ENCODE results near the gene EAF2. TPM values are rescaled to one million over a fixed set of nuclear protein-coding genes. Genes with fewer than 3 reads are reported as not detected.
"Not testable (repeated sequence)": the region's sequence is repeated elsewhere in the genome, so short reads cannot be mapped to it uniquely, and the experiment has no call there.

Gene EAF2
- total and polyA plus RNA-seq, 2 donors (not counting 3 experiments of a cell fraction or from before 2014, with no cell fraction given): 0.63 to 1.5 TPM

DNA sequence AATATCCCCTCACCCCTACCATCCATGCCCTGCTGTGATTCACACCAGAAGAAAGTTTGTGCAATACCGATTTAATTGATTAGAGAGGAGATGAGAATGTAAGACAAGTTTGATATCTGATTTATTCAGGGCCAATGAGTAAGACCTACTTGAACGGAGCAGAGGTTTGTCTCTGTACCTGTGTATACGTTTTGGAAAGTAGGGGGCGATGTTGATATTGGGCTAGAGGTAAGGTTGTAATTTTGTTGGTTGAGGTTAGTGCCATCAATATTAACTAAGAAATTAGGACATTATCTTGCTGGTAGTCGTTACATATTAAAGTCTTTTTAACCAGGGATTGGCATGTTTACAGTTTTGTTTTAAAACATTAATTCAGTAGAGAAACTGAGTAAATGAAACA is 20.5 kb downstream of the EAF2 start:
- intact Hi-C loops (cut with micrococcal nuclease): no loop called here
- H3K4me1 ChIP-seq (ENCODE audit: control insufficient read depth, extremely low read depth, insufficient read depth, low read length): no peaks in the 10 kb centered on the region
- POLR2A ChIA-PET: no interaction called here
- H3K36me3 ChIP-seq (ENCODE audit: control insufficient read depth in 2 of 2, extremely low read depth in 1 of 2, insufficient read depth in 2 of 2, low read length in 2 of 2): no peaks in the 10 kb centered on the region
- peak; percentile 8 for DNase-seq (ENCODE audit: low read depth, low spot score)
- H4K20me1 ChIP-seq (replicated peaks; ENCODE audit: control insufficient read depth, extremely low read depth, insufficient read depth, low read length): no peaks in the 10 kb centered on the region
- no TSS peak for BruUV-seq (replicated peaks)
- CTCF ChIA-PET: no interaction called here
- FAIRE-seq: peak; percentile 31
- TF ChIP-seq MYC (IDR thresholded peaks at IDR 0.05; ENCODE audit: low read depth, low read length): no peak
- no peak for TF ChIP-seq POLR2AphosphoS5 (IDR thresholded peaks at IDR 0.05; ENCODE audit: insufficient read depth, low read depth, low read length)
- TF ChIP-seq, protein P1, sequence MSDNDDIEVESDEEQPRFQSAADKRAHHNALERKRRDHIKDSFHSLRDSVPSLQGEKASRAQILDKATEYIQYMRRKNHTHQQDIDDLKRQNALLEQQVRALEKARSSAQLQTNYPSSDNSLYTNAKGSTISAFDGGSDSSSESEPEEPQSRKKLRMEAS (IDR thresholded peaks at IDR 0.05; ENCODE audit: insufficient read depth, insufficient read length): no peak
- no peak for TF ChIP-seq EZH2 (IDR thresholded peaks at IDR 0.05; ENCODE audit: borderline replicate concordance, low read depth, low read length, severe bottlenecking)
- no peak for TF ChIP-seq FOS (IDR thresholded peaks at IDR 0.05; ENCODE audit: borderline replicate concordance, insufficient read depth, low read length)
- TF ChIP-seq JUN (IDR thresholded peaks at IDR 0.05; ENCODE audit: borderline replicate concordance, insufficient read depth, insufficient read length, low read depth): no peak
- TF ChIP-seq, protein P2, sequence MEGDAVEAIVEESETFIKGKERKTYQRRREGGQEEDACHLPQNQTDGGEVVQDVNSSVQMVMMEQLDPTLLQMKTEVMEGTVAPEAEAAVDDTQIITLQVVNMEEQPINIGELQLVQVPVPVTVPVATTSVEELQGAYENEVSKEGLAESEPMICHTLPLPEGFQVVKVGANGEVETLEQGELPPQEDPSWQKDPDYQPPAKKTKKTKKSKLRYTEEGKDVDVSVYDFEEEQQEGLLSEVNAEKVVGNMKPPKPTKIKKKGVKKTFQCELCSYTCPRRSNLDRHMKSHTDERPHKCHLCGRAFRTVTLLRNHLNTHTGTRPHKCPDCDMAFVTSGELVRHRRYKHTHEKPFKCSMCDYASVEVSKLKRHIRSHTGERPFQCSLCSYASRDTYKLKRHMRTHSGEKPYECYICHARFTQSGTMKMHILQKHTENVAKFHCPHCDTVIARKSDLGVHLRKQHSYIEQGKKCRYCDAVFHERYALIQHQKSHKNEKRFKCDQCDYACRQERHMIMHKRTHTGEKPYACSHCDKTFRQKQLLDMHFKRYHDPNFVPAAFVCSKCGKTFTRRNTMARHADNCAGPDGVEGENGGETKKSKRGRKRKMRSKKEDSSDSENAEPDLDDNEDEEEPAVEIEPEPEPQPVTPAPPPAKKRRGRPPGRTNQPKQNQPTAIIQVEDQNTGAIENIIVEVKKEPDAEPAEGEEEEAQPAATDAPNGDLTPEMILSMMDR (IDR thresholded peaks at IDR 0.05; ENCODE audit: extremely low read depth in 1 of 2, insufficient read depth in 1 of 2, low read depth in 1 of 2, low read length in 2 of 2): no peak
- no peak for TF ChIP-seq POLR2A (IDR thresholded peaks at IDR 0.05; ENCODE audit: low read depth, low read length)
- no peak for TF ChIP-seq GATA2 (IDR thresholded peaks at IDR 0.05; ENCODE audit: insufficient read depth, insufficient read length, low read depth, low read length)
- H2AFZ ChIP-seq (ENCODE audit: low read depth, low read length): no peak overlapping the region
- H3K27me3 ChIP-seq (ENCODE audit: control insufficient read depth in 2 of 2, insufficient read depth in 2 of 2, low read length in 2 of 2): no peaks in the 10 kb centered on the region
- H3K9me1 ChIP-seq (replicated peaks; ENCODE audit: control insufficient read depth, extremely low read depth, insufficient read depth, low read length): no peaks in the 10 kb centered on the region
- H3K4me2 ChIP-seq (ENCODE audit: insufficient read depth, low read length): no peak overlapping the region
- dilution Hi-C loops (cut with MboI; ENCODE audit: extremely low pct_ligation_motif_present, low sequenced_read_pairs): no loop called here
- no peaks in the 10 kb centered on the region for H3K79me2 ChIP-seq (ENCODE audit: control insufficient read depth, insufficient read depth, low read length)
- H3K9ac ChIP-seq (replicated peaks; ENCODE audit: extremely low read depth, insufficient read depth, low read length): no peak overlapping the region
- H3K4me3 ChIP-seq (replicated peaks in 1 of 3; ENCODE audit: insufficient read depth in 1 of 3, low read depth in 1 of 3, low read length in 3 of 3): no peak overlapping the region
- H3K9me3 ChIP-seq (replicated peaks; ENCODE audit: control insufficient read depth, insufficient read depth, low read length): no peaks in the 10 kb centered on the region
- no peak overlapping the region for H3K27ac ChIP-seq (ENCODE audit: insufficient read depth, low read depth, low read length)

DNA sequence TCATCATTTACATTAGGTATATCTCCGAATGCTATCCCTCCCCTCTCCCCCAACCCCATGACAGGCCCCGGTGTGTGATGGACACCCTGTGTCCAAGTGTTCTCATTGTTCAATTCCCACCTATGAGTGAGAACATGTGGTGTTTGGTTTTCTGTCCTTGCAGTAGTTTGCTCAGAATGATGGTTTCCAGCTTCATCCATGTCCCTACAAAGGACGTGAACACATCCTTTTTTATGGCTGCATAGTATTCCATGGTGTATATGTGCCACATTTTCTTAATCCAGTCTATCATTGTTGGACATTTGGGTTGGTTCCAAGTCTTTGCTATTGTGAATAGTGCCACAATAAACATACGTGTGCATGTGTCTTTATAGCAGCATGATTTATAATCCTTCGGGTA is 22.8 kb downstream of the EAF2 start:
- POLR2A ChIA-PET; intact Hi-C loops (cut with micrococcal nuclease); DNase-seq (ENCODE audit: low read depth, low spot score); H3K36me3 ChIP-seq (ENCODE audit: control insufficient read depth in 2 of 2, extremely low read depth in 1 of 2, insufficient read depth in 2 of 2, low read length in 2 of 2); H3K9me3 ChIP-seq (replicated peaks; ENCODE audit: control insufficient read depth, insufficient read depth, low read length); FAIRE-seq; dilution Hi-C loops (cut with MboI; ENCODE audit: extremely low pct_ligation_motif_present, low sequenced_read_pairs); H3K9me1 ChIP-seq (replicated peaks; ENCODE audit: control insufficient read depth, extremely low read depth, insufficient read depth, low read length); H3K4me1 ChIP-seq (ENCODE audit: control insufficient read depth, extremely low read depth, insufficient read depth, low read length); H4K20me1 ChIP-seq (replicated peaks; ENCODE audit: control insufficient read depth, extremely low read depth, insufficient read depth, low read length); H3K4me3 ChIP-seq (replicated peaks in 1 of 3; ENCODE audit: insufficient read depth in 1 of 3, low read depth in 1 of 3, low read length in 3 of 3); BruUV-seq (replicated peaks); H3K79me2 ChIP-seq (ENCODE audit: control insufficient read depth, insufficient read depth, low read length); H3K27ac ChIP-seq (ENCODE audit: insufficient read depth, low read depth, low read length); H3K4me2 ChIP-seq (ENCODE audit: insufficient read depth, low read length); H3K9ac ChIP-seq (replicated peaks; ENCODE audit: extremely low read depth, insufficient read depth, low read length); H2AFZ ChIP-seq (ENCODE audit: low read depth, low read length); H3K27me3 ChIP-seq (ENCODE audit: control insufficient read depth in 2 of 2, insufficient read depth in 2 of 2, low read length in 2 of 2); CTCF ChIA-PET: not testable (repeated sequence)

DNA sequence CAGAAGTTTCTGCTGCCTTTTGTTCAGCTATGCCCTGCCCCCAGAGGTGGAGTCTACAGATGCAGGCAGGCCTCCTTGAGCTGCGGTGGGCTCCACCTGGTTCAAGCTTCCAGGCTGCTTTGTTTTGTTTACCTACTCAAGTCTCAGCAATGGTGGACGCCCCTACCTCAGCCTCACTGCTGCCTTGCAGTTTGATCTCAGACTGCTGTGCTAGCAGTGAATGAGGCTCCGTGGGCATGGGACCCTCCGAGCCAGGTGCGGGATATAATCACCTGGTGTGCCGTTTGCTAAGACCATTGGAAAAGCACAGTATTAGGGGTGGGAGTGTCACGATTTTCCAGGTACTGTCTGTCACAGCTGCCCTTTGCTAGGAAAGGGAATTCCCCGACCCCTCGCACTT is 28.2 kb downstream of the EAF2 start:
- H3K4me3 ChIP-seq (replicated peaks in 1 of 3; ENCODE audit: insufficient read depth in 1 of 3, low read depth in 1 of 3, low read length in 3 of 3); CTCF ChIA-PET; H3K27ac ChIP-seq (ENCODE audit: insufficient read depth, low read depth, low read length); H2AFZ ChIP-seq (ENCODE audit: low read depth, low read length); H3K79me2 ChIP-seq (ENCODE audit: control insufficient read depth, insufficient read depth, low read length); H3K4me2 ChIP-seq (ENCODE audit: insufficient read depth, low read length); H3K27me3 ChIP-seq (ENCODE audit: control insufficient read depth in 2 of 2, insufficient read depth in 2 of 2, low read length in 2 of 2); H3K9me3 ChIP-seq (replicated peaks; ENCODE audit: control insufficient read depth, insufficient read depth, low read length); DNase-seq (ENCODE audit: low read depth, low spot score); H4K20me1 ChIP-seq (replicated peaks; ENCODE audit: control insufficient read depth, extremely low read depth, insufficient read depth, low read length); dilution Hi-C loops (cut with MboI; ENCODE audit: extremely low pct_ligation_motif_present, low sequenced_read_pairs); BruUV-seq (replicated peaks); H3K9me1 ChIP-seq (replicated peaks; ENCODE audit: control insufficient read depth, extremely low read depth, insufficient read depth, low read length); intact Hi-C loops (cut with micrococcal nuclease); H3K36me3 ChIP-seq (ENCODE audit: control insufficient read depth in 2 of 2, extremely low read depth in 1 of 2, insufficient read depth in 2 of 2, low read length in 2 of 2); H3K4me1 ChIP-seq (ENCODE audit: control insufficient read depth, extremely low read depth, insufficient read depth, low read length); POLR2A ChIA-PET; H3K9ac ChIP-seq (replicated peaks; ENCODE audit: extremely low read depth, insufficient read depth, low read length); FAIRE-seq: not testable (repeated sequence)
